ENCODE results near the gene ZRANB3. TPM values are rescaled to one million over a fixed set of nuclear protein-coding genes. Genes with fewer than 3 reads are reported as not detected.
"Not testable (repeated sequence)": the region's sequence is repeated elsewhere in the genome, so short reads cannot be mapped to it uniquely, and the experiment has no call there.

ZRANB3 gene
- total RNA-seq, 1 donor from 2014 or later, result 7.0 TPM

GRCh38 chr2:135409436-135409835 is 121.6 kb downstream of the ZRANB3 start:
- H3K4me3 Mint-ChIP-seq (ENCODE audit: unreplicated experiment), result no peak overlapping the region
- DNase-seq (ENCODE audit: low spot score), result no peak
- peaks cover 29% of the 10 kb centered on the region for H3K9me3 Mint-ChIP-seq (ENCODE audit: low read depth)
- H3K27ac Mint-ChIP-seq (ENCODE audit: unreplicated experiment), result no peak overlapping the region
- H3K4me1 Mint-ChIP-seq (ENCODE audit: low read depth), result no peaks in the 10 kb centered on the region
- H3K27me3 Mint-ChIP-seq (ENCODE audit: low read depth), result no peaks in the 10 kb centered on the region
- no peak for TF ChIP-seq CTCF (IDR thresholded peaks at IDR 0.05)
- peaks cover 11% of the 10 kb centered on the region for H3K36me3 Mint-ChIP-seq (ENCODE audit: low read depth)

GRCh38 chr2:135396259-135396658 is 134.8 kb downstream of the ZRANB3 start:
- H3K27ac Mint-ChIP-seq (ENCODE audit: unreplicated experiment); DNase-seq (ENCODE audit: low spot score); H3K27me3 Mint-ChIP-seq (ENCODE audit: low read depth); H3K4me3 Mint-ChIP-seq (ENCODE audit: unreplicated experiment); H3K4me1 Mint-ChIP-seq (ENCODE audit: low read depth); H3K9me3 Mint-ChIP-seq (ENCODE audit: low read depth); H3K36me3 Mint-ChIP-seq (ENCODE audit: low read depth): not testable (repeated sequence)

- Mint-ChIP-seq H3K36me3 (ENCODE audit: low read depth) (peaks cover 7% of the 10 kb centered on the region), H3K4me1 (ENCODE audit: low read depth) (no peaks in the 10 kb centered on the region), H3K4me3 (ENCODE audit: unreplicated experiment) (no peak overlapping the region), H3K27ac (ENCODE audit: unreplicated experiment) (no peak overlapping the region), H3K9me3 (ENCODE audit: low read depth) (peaks cover 12% of the 10 kb centered on the region), H3K27me3 (ENCODE audit: low read depth) (no peaks in the 10 kb centered on the region)
- TF ChIP-seq CTCF (IDR thresholded peaks at IDR 0.05), result no peak
- DNase-seq (ENCODE audit: low spot score), result no peak
These were observed 144.0 kb downstream of the ZRANB3 start for GRCh38 chr2:135386993-135387392.

GRCh38 chr2:135378591-135378990 is 152.4 kb downstream of the ZRANB3 start:
- H3K36me3 Mint-ChIP-seq (ENCODE audit: low read depth), result peaks cover 15% of the 10 kb centered on the region
- H3K4me1 Mint-ChIP-seq (ENCODE audit: low read depth), result no peaks in the 10 kb centered on the region
- peaks cover 25% of the 10 kb centered on the region for H3K9me3 Mint-ChIP-seq (ENCODE audit: low read depth)
- TF ChIP-seq CTCF (IDR thresholded peaks at IDR 0.05), result no peak
- H3K27me3 Mint-ChIP-seq (ENCODE audit: low read depth), result no peaks in the 10 kb centered on the region
- no peak overlapping the region for H3K27ac Mint-ChIP-seq (ENCODE audit: unreplicated experiment)
- H3K4me3 Mint-ChIP-seq (ENCODE audit: unreplicated experiment), result no peak overlapping the region
- DNase-seq (ENCODE audit: low spot score), result no peak

- H3K27ac Mint-ChIP-seq (ENCODE audit: unreplicated experiment), result no peak overlapping the region
These were observed 157.3 kb downstream of the ZRANB3 start for GRCh38 chr2:135373702-135374101.

More at GRCh38 chr2:135373702-135374101, 157.3 kb downstream of the ZRANB3 start:
- Mint-ChIP-seq H3K27me3 (ENCODE audit: low read depth) (no peaks in the 10 kb centered on the region), H3K36me3 (ENCODE audit: low read depth) (no peaks in the 10 kb centered on the region), H3K4me3 (ENCODE audit: unreplicated experiment) (no peak overlapping the region), H3K4me1 (ENCODE audit: low read depth) (no peaks in the 10 kb centered on the region), H3K9me3 (ENCODE audit: low read depth) (peaks cover 10% of the 10 kb centered on the region)
- no peak for DNase-seq (ENCODE audit: low spot score)
- TF ChIP-seq CTCF (IDR thresholded peaks at IDR 0.05), result no peak

Data from chondrocyte (in vitro differentiated cells).